Neural progenitor cell (in vitro differentiated cells): Measurements from ENCODE around the gene PRRX1.

Experiments
- CTCF ChIP-seq: fragments of 200-600 bp; sonication (generic); IDR thresholded peaks from 2 replicates; pipeline ENCODE4 v1.5.1; 2017; ENCODE audit warnings: antibody characterized with exemption, mild to moderate bottlenecking
- EZH2 ChIP-seq: fragments of 200-600 bp; sonication (generic); IDR thresholded peaks from 2 replicates; pipeline ENCODE4 v1.6.1; 2017; ENCODE audit warnings: antibody characterized with exemption, mild to moderate bottlenecking, moderate library complexity

GRCh38 chr1:170618421-170618820, 45.5 kb upstream of the PRRX1 start:
- no peak for TF ChIP-seq CTCF
- no peak for TF ChIP-seq EZH2
